H1 (cell line): ENCODE measurements around the gene PLEKHM3. TPM values are rescaled to one million over a fixed set of nuclear protein-coding genes. Genes with fewer than 3 reads are reported as not detected.

Experiments used
- BCL11A ChIP-seq, 2 experiments: IDR thresholded peaks; one replicate each; pipeline ENCODE4 v1.6.1; 2011; ENCODE audit warnings: low read depth in 2 of 2, low read length in 2 of 2, mild to moderate bottlenecking in 2 of 2
- BRCA1 ChIP-seq: IDR thresholded peaks from 2 replicates; pipeline ENCODE4 v1.6.1; 2012; ENCODE audit warnings: low read depth, low read length, improper control_type of control experiment
- CEBPB ChIP-seq: IDR thresholded peaks from 2 replicates; pipeline ENCODE4 v1.6.1; 2012; ENCODE audit warnings: low read depth, low read length
- CHD7 ChIP-seq: fragments of 300-600 bp; sonication (generic); IDR thresholded peaks from 2 replicates; pipeline ENCODE4 v1.7.1; 2012; ENCODE audit warnings: low read length, moderate library complexity, mild to moderate bottlenecking, inconsistent platforms; ENCODE audit not compliant: insufficient replicate concordance
- EZH2 ChIP-seq: fragments of 200-600 bp; sonication (generic); IDR thresholded peaks from 2 replicates; pipeline ENCODE4 v1.7.1; 2012; ENCODE audit warnings: low read depth, mild to moderate bottlenecking, moderate library complexity, low read length, inconsistent platforms; ENCODE audit not compliant: severe bottlenecking
- FOSL1 ChIP-seq: IDR thresholded peaks from 2 replicates; pipeline ENCODE4 v1.6.1; 2011; ENCODE audit warnings: mild to moderate bottlenecking, low read depth, low read length, moderate library complexity; ENCODE audit not compliant: insufficient read depth
- HDAC6 ChIP-seq: IDR thresholded peaks from one replicate; pipeline ENCODE4 v1.7.1; 2012; ENCODE audit warnings: low read depth, mild to moderate bottlenecking, inconsistent platforms, low read length, moderate library complexity
- NRF1 ChIP-seq: IDR thresholded peaks from 2 replicates; pipeline ENCODE4 v1.6.1; 2011; ENCODE audit warnings: mild to moderate bottlenecking, low read depth, low read length, improper control_type of control experiment
- POLR2A ChIP-seq, 2 experiments: IDR thresholded peaks; 1 replicate in 1 of 2; 2 replicates in 1 of 2; pipeline ENCODE4 v1.6.1; 2011; ENCODE audit warnings: low read depth in 2 of 2, low read length in 2 of 2, mild to moderate bottlenecking in 2 of 2; ENCODE audit errors: control extremely low read depth in 1 of 2
- RFX5 ChIP-seq: IDR thresholded peaks from 2 replicates; pipeline ENCODE4 v1.6.1; 2011; ENCODE audit warnings: low read depth, low read length, improper control_type of control experiment, borderline replicate concordance
- RXRA ChIP-seq: IDR thresholded peaks from 2 replicates; pipeline ENCODE4 v1.6.1; 2011; ENCODE audit warnings: low read depth, mild to moderate bottlenecking, low read length, moderate library complexity; ENCODE audit not compliant: insufficient read depth
- USF2 ChIP-seq: IDR thresholded peaks from 2 replicates; pipeline ENCODE4 v1.6.1; 2011; ENCODE audit warnings: low read length, improper control_type of control experiment
- polyA plus RNA-seq, 7 experiments: library from polyadenylated mRNA; depleted of rRNA in 3 of 7; stranded (reverse) in 5 of 7; unstranded in 2 of 7; fragments of >200 nt in 5 of 7; fragments of 200-250 nt in 2 of 7; gene quantifications; 1 replicate in 5 of 7; 2 replicates in 1 of 7; 4 replicates in 1 of 7; pipeline versions ENCODE4 v1.2.1 to v1.2.3, GENCODE V29; 2011 to 2013; ENCODE audit warnings: missing spikeins in 2 of 7, mixed read lengths in 2 of 7
- total RNA-seq: library from RNA; stranded (reverse); fragmentation: NEBNext Ultra II Directional; extraction: Animal tissue kit (Norgen Biotek cat#: 25700); gene quantifications from 2 replicates; pipeline ENCODE4 v1.2.1, GENCODE V29; 2021

The PLEKHM3 gene
- total and polyA plus RNA-seq, 2 of the 8 experiments (the other 6 are each of a cell fraction or from before 2014, with no cell fraction given), result 2.3 to 5.8 TPM

- TF ChIP-seq CHD7, result no peak
- no peak for TF ChIP-seq FOSL1
- TF ChIP-seq NRF1, result no peak
- TF ChIP-seq BCL11A (IDR thresholded peaks at IDR 0.05; ENCODE audit: low read depth in 2 of 2, low read length in 2 of 2), result no peak
- no peak for TF ChIP-seq CEBPB
- TF ChIP-seq HDAC6, result no peak
- TF ChIP-seq USF2, result no peak
- no peak for TF ChIP-seq EZH2
- no peak for TF ChIP-seq POLR2A (IDR thresholded peaks at IDR 0.05; ENCODE audit: control extremely low read depth in 1 of 2, low read depth in 2 of 2, low read length in 2 of 2)
- no peak for TF ChIP-seq RFX5
- no peak for TF ChIP-seq BRCA1
- no peak for TF ChIP-seq RXRA
Observed at GRCh38 chr2:207914716-207915115, 110.6 kb downstream of the PLEKHM3 start (continued).
